T-helper 2 cell treated with Interferon-gamma antibody and Interleukin-4, amounts not matched to agents 5 μg/mL and 100 μg/mL, for 36 hours (primary cell): ENCODE results near the gene HOXC10.

Experiments used
- DNase-seq: peaks from one replicate; pipeline ENCODE4 v3.0.0; 2021; ENCODE audit warnings: low spot score
- H3K27ac Mint-ChIP-seq: one replicate; pipeline ENCODE4 v1.8.0; 2021; ENCODE audit warnings: mild to moderate bottlenecking, mixed read lengths
- H3K27me3 Mint-ChIP-seq: one replicate; pipeline ENCODE4 v1.8.0; 2021; ENCODE audit warnings: low read depth, mixed read lengths
- H3K36me3 Mint-ChIP-seq: one replicate; pipeline ENCODE4 v1.8.0; 2021; ENCODE audit warnings: low read depth, mixed read lengths
- H3K4me1 Mint-ChIP-seq: one replicate; pipeline ENCODE4 v1.8.0; 2021; ENCODE audit warnings: low read depth, mixed read lengths
- H3K4me3 Mint-ChIP-seq: one replicate; pipeline ENCODE4 v1.8.0; 2022; ENCODE audit warnings: mild to moderate bottlenecking, moderate library complexity, mixed read lengths
- H3K9me3 Mint-ChIP-seq: one replicate; pipeline ENCODE4 v1.8.0; 2021; ENCODE audit warnings: mixed read lengths

Gene HOXC10

DNA sequence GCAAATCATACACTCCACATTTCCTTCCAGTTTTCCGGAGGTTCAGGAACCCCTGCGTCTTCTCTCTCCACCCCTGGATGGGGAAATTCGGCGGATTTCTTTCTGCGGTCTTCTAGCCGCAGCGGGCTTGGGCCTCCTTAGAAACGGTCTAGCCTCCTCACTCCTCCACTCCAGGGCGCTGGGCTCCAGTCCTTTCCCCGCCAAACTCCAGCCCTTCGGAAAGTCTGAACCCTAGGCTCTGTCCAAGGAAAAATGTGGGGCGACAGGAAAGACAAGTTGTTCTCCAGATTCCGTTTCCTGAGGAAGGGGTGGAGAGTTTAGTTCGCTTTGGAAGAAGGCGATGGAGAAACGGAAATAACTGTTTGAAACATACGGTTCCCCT is 1.4 kb upstream of the HOXC10 start:
- H3K36me3 Mint-ChIP-seq = no peaks in the 10 kb centered on the region
- no peaks in the 10 kb centered on the region for H3K9me3 Mint-ChIP-seq
- peak overlapping the region; percentile 20 for H3K27ac Mint-ChIP-seq
- H3K4me1 Mint-ChIP-seq = peaks cover 12% of the 10 kb centered on the region
- peaks cover 95% of the 10 kb centered on the region for H3K27me3 Mint-ChIP-seq
- no peak for DNase-seq
- H3K4me3 Mint-ChIP-seq = no peak overlapping the region

DNA sequence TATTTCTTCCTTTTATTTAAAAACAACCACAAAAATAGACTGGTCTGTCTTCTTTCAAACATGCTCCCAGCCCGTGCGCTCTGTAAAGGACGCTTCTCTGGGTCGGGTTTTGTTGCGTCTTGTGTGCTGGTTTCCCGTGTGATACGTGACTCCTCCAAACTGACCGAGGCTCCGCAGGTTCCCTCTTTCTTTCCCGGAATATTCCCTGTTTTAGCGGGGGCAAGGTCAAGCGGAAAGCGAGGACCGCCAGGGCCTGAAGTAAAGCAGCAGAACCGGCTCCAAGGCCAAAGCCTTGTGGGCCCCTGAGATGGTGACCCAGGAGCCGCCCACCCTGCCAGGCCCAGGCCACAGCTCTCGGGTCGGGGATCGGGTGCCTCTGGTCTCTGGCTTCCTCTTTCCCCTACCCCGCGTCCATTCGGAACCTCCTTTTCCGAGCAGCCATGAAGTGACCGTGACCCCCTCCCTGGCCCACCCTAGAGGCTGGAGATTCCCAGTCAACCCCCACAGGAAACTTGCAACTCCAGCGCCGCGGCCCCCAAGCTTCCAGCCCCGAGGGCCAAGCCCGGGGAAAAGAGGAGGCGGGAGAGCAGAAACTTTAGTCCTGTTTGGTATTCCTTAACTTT is 885 bp upstream of the HOXC10 start:
- peaks cover 15% of the 10 kb centered on the region for H3K4me1 Mint-ChIP-seq
- H3K27me3 Mint-ChIP-seq = peaks cover 95% of the 10 kb centered on the region
- no peak for DNase-seq
- no peaks in the 10 kb centered on the region for H3K9me3 Mint-ChIP-seq
- H3K4me3 Mint-ChIP-seq = no peak overlapping the region
- H3K36me3 Mint-ChIP-seq = no peaks in the 10 kb centered on the region
- no peak overlapping the region for H3K27ac Mint-ChIP-seq

DNA sequence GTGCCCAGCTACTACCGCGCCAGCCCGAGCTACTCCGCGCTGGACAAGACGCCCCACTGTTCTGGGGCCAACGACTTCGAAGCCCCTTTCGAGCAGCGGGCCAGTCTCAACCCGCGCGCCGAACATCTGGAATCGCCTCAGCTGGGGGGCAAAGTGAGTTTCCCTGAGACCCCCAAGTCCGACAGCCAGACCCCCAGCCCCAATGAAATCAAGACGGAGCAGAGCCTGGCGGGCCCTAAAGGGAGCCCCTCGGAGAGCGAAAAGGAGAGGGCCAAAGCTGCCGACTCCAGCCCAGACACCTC is 697 bp downstream of the HOXC10 start:
- no peak overlapping the region for H3K27ac Mint-ChIP-seq
- no peaks in the 10 kb centered on the region for H3K9me3 Mint-ChIP-seq
- peak overlapping the region; percentile 52 for H3K4me3 Mint-ChIP-seq
- H3K36me3 Mint-ChIP-seq = no peaks in the 10 kb centered on the region
- DNase-seq = no peak
- H3K27me3 Mint-ChIP-seq = peaks cover 95% of the 10 kb centered on the region
- peaks cover 28% of the 10 kb centered on the region for H3K4me1 Mint-ChIP-seq

DNA sequence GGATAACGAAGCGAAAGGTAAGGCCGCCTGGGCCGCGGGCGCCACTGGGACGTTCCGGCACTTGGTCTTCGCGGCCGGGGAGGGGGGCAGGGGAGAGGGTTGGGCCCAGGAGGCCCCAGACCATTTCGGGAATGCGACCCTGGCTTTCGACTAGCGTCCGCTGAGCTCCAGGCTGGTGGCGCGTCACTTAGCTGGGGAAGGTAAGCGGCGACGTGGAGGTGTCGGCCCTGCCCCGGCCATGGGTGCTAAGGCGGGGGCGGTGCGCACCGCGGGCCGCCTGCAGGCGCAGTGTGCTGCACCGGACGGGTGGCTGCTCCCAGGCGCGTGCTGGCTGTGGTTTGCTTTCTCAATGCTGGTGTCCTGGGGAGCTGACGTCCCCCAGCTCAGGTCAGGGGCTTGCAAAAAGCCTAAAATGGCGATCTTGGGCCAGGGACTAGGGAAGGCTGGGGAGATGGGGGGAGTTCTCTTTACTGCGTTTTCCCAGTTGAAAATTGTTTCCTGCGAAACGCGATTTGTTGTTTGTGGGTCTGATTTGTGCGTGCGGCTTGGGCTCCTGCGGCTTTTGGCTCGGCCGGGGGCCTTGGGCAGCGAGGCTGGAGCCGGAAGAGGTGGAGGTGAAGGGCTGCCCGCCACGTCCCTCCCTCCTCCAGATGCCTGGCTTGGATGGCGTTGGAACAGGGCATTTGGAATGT is 1.2 kb downstream of the HOXC10 start:
- Mint-ChIP-seq H3K36me3 (no peaks in the 10 kb centered on the region), H3K27me3 (peaks cover 95% of the 10 kb centered on the region), H3K4me3 (peak overlapping the region; percentile 48), H3K9me3 (no peaks in the 10 kb centered on the region), H3K4me1 (peaks cover 28% of the 10 kb centered on the region), H3K27ac (no peak overlapping the region)
- DNase-seq = no peak

DNA sequence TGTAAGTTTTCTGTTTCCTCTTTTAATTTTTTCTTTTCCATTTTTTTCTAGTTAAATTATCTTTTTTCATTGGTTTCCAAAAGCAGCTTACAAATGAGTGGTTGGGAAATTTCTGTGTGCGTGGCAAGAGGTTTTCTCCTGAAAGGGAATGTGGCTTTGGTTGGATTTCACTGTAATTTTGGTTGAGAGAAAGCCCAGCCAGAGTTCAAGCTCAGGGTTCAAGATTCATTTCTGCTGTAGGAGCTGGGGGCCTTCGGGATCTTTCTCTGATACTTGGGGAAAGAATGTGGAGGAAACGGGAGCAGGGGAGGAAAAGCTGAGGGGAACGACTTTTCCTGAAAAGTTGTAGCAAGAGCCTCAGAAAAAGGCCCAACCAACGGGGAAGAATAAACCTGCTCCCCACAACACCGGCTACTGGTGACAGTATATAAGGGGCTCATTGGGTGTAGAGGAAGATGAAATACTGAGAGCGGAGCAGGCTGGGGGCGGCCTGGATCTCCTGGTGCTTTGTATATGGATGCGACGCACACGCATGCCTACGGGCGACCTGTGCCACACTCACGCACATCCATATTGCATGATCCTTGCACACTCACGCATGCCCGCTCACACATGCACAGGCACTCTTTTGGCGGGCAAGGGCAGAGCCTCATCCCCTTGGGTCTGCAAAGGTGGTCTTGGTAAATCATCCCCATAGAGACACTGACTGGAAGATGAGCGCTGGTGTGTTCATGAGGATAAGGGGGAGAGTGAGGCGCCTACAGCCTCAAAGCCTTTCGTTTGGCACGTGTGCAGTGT is 1.9 kb downstream of the HOXC10 start:
- no peak for DNase-seq
- no peak overlapping the region for H3K4me3 Mint-ChIP-seq
- no peaks in the 10 kb centered on the region for H3K36me3 Mint-ChIP-seq
- peaks cover 94% of the 10 kb centered on the region for H3K27me3 Mint-ChIP-seq
- H3K4me1 Mint-ChIP-seq = peaks cover 28% of the 10 kb centered on the region
- no peak overlapping the region for H3K27ac Mint-ChIP-seq
- H3K9me3 Mint-ChIP-seq = no peaks in the 10 kb centered on the region

DNA sequence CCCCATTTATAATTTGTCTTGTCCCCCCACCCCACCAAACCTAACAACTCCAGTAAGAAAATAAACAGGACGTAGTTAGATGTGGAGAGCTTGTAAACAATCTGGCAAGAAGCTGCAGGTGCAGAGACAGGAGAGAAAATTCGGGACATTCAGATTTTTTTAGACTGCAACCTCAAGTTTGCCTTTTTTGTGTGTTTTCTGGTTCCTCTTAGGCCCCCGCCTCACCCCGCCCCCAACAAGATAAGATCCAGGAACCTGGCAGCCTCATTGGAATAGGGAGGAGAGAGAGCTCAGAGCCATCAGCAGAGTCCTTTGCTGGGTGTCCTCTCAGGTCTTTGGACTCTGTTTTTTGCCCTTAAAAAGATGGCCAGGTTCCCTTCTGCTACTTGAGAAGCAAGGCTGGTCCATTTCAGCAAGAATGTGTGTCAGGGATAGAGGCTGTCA is 2.9 kb downstream of the HOXC10 start:
- no peaks in the 10 kb centered on the region for H3K9me3 Mint-ChIP-seq
- DNase-seq = no peak
- peaks cover 94% of the 10 kb centered on the region for H3K27me3 Mint-ChIP-seq
- H3K4me3 Mint-ChIP-seq = no peak overlapping the region
- H3K4me1 Mint-ChIP-seq = peaks cover 28% of the 10 kb centered on the region
- no peak overlapping the region for H3K27ac Mint-ChIP-seq
- H3K36me3 Mint-ChIP-seq = no peaks in the 10 kb centered on the region

DNA sequence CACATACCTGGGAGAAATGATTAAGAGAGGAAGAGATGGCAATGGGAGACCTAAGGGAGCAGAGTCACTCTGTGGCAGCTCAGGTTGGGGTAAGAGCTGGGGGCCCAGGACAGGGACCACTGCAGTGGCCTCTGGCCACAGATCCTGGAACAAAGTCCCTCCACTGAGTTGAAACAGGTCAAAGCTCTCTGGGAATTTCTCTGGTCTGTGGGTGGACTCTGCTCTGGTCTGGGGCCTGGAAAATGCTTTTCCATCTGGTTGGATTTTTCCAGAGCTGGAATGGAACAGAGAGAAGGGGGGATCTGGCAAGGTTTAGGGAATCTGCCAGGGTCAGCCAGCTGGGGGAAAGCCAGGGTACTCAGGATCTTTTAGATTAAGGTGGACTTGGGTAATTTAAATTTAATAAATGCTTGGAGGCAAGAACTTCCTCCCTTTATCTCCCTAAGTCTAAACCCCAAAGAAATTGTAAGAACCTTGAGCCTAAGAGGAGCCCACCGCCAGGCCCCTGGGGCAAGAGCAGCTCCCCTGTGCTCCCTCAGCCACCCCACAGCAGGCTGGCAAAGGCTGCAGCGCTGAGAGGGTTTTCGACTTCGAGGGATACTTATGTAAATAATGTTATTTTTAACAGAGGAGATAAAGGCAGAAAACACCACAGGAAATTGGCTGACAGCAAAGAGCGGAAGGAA is 3.7 kb downstream of the HOXC10 start:
- no peak overlapping the region for H3K27ac Mint-ChIP-seq
- DNase-seq = no peak
- H3K9me3 Mint-ChIP-seq = no peaks in the 10 kb centered on the region
- H3K4me3 Mint-ChIP-seq = peak overlapping the region; percentile 2
- H3K36me3 Mint-ChIP-seq = no peaks in the 10 kb centered on the region
- H3K4me1 Mint-ChIP-seq = peaks cover 28% of the 10 kb centered on the region
- peaks cover 94% of the 10 kb centered on the region for H3K27me3 Mint-ChIP-seq

DNA sequence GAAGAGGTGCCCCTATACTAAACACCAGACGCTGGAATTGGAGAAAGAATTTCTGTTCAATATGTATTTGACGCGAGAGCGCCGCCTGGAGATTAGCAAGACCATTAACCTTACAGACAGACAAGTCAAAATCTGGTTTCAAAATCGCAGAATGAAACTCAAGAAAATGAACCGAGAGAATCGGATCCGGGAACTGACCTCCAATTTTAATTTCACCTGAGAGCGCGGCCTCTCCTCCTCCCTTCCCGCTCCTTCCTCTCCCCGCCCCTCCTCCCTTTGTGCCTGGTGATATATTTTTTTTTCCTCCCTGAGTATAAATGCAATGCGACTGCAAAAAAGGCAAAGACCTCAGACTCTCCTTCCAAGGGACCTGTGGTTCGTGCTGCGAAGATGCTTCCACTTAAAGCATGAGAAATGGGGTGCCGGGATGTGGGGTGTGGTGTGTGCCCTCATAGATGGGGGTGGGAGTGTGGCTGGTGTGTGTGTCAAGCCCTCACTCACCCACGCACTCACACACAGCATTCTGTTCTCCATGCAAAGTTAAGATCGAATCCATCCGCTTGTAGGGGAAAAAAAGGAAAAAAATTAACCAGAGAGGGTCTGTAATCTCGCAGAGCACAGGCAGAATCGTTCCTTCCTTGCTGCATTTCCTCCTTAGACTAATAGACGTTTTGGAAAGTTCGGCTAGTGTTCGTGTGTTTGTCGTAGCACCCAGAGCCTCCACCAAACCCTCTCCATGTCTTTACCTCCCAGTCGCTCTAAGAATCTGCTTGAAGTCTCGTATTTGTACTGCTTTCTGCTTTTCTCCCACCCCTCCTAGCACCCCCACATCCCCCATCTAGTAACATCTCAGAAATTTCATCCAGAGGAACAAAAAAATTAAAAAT is 4.5 kb downstream of the HOXC10 start:
- no peaks in the 10 kb centered on the region for H3K36me3 Mint-ChIP-seq
- H3K4me1 Mint-ChIP-seq = peaks cover 32% of the 10 kb centered on the region
- H3K4me3 Mint-ChIP-seq = peak overlapping the region; percentile 28
- H3K9me3 Mint-ChIP-seq = no peaks in the 10 kb centered on the region
- H3K27ac Mint-ChIP-seq = no peak overlapping the region
- DNase-seq = no peak
- H3K27me3 Mint-ChIP-seq = peaks cover 95% of the 10 kb centered on the region

DNA sequence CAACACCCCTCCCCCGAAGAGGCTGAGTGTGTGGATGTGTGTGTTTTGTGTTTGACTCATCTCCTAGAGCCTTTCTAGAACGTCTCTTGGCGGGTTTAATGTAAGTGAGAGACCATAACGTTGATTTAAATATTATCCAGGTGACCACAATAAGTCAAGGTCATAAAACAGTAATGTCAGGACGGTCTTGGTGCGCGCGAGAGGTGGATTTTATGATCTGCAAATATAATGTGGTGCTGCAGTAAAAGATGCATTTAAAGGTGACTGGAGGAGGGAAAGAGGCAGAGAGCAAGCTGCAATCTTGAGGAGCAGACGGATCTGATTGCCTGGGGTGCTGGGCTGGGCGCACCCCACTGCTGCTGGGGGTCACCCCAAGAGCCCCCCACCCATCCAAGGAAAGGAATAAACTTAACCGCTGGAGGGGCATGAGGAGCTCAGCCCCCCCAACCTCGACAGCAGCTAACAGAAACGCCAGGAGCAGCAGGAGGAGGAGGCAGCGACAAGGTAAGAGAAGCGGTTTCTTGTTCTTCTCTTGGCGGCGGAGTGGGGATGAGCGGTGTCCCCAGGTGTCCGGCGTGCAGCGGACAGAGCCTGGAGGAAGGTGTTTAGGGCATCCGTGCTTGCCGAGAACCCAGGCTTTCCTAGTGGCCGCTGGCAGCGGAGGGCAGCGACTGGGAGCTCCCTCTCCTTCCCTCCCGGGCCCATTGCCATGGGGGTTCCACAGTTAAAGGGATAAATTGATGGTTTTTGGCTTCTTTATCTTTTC is 5.5 kb downstream of the HOXC10 start:
- peaks cover 26% of the 10 kb centered on the region for H3K4me1 Mint-ChIP-seq
- DNase-seq = no peak
- H3K4me3 Mint-ChIP-seq = no peak overlapping the region

DNA sequence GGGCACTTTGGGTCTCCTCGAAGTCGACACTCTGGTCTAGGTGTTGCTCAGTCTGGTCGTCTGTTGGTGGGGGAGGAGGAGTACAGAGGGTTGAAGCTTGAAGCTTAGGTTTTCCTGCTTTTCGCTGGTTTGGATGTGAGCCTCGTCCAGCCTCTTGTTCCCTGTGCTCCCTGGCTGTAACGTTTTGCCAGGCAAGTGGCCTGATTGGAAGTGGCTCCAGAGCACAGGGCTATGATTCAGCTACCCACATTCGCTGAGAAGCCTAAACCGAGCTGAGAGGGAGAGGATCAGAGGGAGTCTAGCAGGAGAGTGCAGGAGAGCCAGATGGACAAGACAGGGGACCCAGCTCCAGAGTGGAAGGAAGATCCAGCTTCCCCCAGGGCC is 6.1 kb downstream of the HOXC10 start:
- Mint-ChIP-seq H3K36me3 (no peaks in the 10 kb centered on the region), H3K4me1 (peaks cover 27% of the 10 kb centered on the region), H3K27me3 (peaks cover 94% of the 10 kb centered on the region), H3K9me3 (no peaks in the 10 kb centered on the region), H3K4me3 (no peak overlapping the region), H3K27ac (no peak overlapping the region)
- DNase-seq = no peak

More for the DNA sequence above, 5.5 kb downstream of the HOXC10 start:
- H3K27me3 Mint-ChIP-seq = peaks cover 92% of the 10 kb centered on the region
- no peak overlapping the region for H3K27ac Mint-ChIP-seq
- H3K9me3 Mint-ChIP-seq = no peaks in the 10 kb centered on the region
- H3K36me3 Mint-ChIP-seq = no peaks in the 10 kb centered on the region

DNA sequence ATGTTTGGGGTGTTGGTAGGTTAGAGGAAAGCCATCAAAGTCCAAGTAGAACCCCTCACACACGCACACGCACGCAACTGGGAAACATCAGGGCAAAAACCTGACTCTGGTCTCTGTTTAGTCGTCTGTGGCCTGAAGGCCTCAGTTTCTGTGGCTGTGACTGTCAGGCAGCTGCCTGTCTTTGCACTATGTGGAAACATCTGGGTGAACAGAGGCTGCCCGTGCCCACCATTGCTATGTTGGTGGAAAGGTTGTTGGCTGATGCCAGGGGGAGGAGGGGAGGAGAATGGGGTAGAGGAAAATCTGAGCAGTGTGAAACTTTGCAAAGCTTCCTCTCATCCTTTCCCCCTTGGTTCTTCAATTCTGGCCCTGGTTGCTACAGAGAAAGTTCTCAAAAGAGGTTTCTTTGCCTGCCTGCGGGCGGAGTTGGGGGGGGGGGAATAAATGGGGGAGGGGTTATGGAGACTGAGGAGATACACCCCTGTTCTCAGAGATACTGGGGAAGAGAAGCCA is 7.5 kb downstream of the HOXC10 start:
- peaks cover 25% of the 10 kb centered on the region for H3K4me1 Mint-ChIP-seq
- DNase-seq = no peak
- no peaks in the 10 kb centered on the region for H3K9me3 Mint-ChIP-seq
- no peak overlapping the region for H3K27ac Mint-ChIP-seq
- H3K36me3 Mint-ChIP-seq = no peaks in the 10 kb centered on the region
- no peak overlapping the region for H3K4me3 Mint-ChIP-seq
- H3K27me3 Mint-ChIP-seq = peaks cover 92% of the 10 kb centered on the region

DNA sequence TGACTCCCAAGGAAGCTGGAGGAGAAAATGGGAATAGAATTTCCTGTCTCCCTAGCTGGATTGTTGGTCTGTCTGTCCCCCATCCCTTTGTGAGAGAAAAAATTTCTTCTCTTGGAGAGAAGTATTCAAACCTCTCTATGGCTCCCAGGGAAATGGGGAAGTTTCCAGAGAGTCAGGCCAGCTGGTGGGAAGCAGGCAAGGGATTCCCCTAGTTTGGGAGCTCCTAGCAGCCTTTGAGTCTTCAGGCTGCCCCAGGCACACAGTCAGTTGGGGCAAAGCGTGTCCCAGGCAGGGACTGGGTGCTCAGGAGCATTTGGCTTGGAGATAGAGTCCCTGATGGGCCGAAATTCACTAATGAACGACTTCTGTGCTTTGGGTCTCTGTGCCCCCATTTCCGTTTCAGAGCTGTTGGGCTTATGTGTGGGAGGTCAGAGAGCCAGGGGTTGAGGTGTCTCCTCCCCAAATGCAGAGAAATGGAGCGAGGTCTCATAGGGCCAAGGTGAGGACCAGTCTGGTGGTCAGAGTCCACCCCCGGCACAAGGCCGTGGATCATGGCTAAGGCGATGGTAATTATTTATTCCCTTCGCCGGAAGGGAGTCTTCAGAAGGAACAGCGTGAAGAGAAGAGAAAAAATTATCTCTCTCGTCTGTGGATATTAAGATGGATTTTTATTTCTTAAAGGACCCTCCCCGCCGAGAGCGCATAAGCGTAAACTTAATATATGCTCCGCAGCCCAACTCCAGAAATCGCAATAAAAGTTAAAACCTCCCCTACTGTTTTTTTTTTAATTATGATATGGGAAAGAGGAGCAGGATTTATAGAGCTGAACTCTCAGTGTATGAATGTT is 8.4 kb downstream of the HOXC10 start:
- no peaks in the 10 kb centered on the region for H3K9me3 Mint-ChIP-seq
- H3K4me3 Mint-ChIP-seq = no peak overlapping the region
- no peaks in the 10 kb centered on the region for H3K36me3 Mint-ChIP-seq
- no peak for DNase-seq
- H3K27ac Mint-ChIP-seq = peak overlapping the region; percentile 13
- peaks cover 28% of the 10 kb centered on the region for H3K4me1 Mint-ChIP-seq
- H3K27me3 Mint-ChIP-seq = peaks cover 92% of the 10 kb centered on the region
